HG02870 (cell line): ENCODE data around the gene AJAP1.

Source experiments
- ATAC-seq: cut with Tn5 transposase; IDR thresholded peaks from one replicate; pipeline ENCODE4 v1.9.1; 2021; ENCODE audit warnings: mild to moderate bottlenecking, moderate library complexity; ENCODE audit not compliant: unreplicated experiment

Gene AJAP1

DNA sequence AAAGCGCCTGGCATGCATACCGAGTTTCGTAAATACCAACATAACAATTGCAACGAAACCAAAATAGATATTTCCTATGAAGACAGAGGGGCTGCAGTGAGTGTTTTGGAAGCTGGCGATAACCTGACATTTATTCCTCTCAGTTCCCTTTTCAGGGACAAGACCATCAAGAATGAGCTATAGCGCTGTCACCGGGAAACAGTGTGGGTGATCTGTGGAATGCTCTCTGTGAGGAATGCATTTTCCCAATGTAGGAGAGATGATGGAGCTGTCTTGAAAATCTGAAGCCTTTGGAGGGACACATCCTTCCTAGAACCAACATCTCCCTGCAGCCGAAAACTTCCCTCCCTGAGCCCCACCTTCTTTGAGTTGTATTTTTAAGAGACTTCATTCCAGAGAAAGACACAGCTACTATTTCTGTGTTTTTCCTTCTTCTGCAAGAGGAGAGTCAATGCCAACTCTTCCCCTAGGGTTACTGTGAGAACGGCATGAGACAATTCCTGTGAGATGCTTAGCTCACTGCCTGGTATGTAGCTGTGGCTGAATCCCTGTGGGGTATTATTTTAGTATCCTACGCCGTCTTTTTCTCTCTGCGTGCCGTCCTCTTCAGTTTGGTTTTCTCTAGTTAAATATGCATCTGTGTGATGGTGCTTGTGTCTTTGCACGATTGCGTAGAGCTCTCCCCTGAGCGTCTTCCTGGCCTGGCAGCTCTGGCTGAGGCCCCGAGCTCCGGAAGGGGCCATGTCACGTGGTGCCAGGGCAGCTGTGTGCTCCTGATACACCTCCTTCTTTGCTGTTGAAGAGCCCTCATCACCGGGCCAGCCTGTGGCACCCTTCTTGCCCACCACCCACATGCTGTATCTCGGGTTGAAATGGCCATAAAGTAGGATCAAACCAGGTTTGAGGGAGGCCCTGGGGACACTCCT is 45.2 kb downstream of the AJAP1 start:
- ATAC-seq, result no peak

DNA sequence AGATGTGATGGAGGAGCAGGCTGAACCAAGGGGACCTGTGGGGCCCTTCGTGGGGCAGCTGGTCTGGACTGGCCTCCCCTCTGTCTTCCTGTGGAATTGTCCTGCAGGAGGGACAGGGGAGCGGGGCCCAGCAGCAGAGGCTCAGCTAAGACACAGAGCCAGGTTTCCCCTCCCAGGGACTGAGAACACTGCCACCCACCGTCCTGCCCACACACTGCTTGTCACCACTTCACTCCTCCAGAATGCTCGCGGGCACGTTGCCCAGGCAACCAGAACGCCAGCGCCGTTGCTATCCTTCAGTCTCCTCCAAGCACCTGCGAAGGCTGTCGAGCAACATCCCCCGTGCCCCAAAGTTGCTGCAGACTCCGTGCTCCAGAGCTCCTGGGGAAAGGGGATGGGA is 46.4 kb downstream of the AJAP1 start:
- no peak for ATAC-seq

DNA sequence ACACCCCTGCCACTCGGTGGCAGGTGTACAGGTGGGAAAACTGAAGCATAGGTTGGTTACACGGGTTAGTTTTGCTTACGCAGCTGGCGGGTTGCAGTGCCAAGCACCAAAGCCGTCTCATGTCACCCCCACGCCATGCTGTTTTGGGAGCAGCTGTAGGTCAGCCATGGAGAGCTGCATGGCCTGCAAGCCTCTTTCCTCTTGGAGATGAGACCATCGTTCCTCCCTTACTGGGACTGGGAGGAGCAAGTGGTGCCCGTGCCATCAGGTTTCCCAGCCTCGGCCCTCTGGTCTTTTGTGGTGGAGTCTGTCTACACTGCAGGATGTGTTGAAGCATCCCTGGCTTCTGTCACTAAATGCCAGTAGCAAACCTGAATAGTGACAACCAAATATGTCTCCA is 46.9 kb downstream of the AJAP1 start:
- no peak for ATAC-seq

DNA sequence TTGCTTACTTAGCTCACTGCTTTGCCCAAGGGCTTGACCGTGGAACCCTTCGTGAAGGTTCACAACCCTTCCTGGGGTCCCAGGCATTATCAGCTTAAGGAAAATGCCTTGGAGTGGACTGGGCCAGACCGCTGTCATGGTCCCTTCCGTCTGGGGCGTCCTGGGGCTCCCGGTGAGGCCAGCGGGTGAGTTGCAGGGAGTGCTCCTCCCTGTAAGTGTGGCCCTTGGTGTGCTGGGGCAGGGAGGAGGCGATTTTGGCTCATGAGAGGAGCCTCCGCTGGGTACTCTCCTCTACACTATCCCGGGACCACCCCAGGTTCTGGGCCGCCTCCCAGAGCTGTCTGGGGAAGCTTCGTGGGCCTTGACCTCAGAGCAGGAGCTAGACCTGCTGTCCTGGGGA is 48.1 kb downstream of the AJAP1 start:
- ATAC-seq, result no peak

DNA sequence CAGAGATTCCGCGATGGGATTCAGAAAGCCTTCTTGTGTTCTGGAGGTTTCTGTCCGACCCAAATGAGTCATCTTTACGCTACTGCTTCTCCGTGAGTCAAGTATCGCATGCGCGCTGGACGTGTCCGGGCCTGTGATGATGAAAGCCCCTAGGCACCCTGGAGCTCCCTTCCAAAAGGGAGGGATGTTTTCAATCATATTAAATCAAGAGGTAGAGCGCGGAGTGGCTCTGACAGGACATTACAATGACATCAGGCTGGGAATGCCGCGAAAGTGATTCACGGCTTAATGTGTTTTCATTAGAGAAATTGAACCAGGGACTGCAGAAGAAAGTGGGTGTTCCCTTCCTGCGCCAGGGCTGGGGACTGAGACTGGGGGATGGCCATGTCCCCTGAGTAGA is 48.5 kb downstream of the AJAP1 start:
- no peak for ATAC-seq

GRCh38 chr1:4703646-4704045 is 49.2 kb downstream of the AJAP1 start:
- ATAC-seq, result no peak

- no peak for ATAC-seq
Observed at GRCh38 chr1:4708840-4709507, 54.6 kb downstream of the AJAP1 start.

- no peak for ATAC-seq
Observed at GRCh38 chr1:4709641-4710040, 55.2 kb downstream of the AJAP1 start.

DNA sequence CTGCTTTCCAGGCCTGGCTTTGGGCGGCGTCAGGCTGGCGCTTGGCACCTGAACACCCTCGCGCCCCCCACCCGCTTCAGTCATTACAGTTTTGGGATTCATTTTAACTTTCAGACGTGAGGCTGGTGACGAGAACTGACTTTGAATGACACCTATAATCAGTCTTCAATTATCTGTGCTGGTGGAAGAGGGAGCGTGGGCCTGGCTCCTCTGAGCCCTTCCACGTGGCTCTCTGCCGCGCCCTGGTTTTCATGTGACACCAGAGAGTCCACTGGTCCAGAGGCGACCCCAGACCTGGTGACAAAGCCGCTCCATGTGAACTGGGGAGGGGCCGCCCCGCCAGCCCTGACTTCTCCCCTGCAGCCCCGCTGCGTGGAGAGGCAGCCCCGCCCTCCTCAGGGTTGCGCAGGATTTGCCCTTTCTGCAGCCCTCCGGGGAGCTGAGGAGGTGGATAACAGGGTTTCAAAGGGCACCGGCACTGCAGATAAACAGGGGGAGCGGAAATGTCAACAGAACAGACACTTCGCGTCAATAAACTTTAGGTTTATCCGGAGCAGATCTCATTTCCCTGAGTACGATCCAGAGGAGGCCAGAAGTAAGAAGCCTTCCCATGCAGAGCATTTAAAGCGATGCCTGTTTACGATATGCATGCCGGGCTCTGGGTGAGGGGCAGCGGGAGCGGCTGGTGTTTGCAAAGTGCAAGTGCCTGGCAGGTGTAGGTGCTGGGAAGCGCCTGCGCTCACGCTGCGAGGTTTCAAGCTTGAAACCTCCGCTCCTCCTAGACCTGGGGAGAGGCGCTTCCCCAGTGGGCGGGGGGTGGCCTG is 56.4 kb downstream of the AJAP1 start:
- no peak for ATAC-seq

GRCh38 chr1:4711416-4712275 is 57.2 kb downstream of the AJAP1 start:
- no peak for ATAC-seq

- no peak for ATAC-seq
Observed at GRCh38 chr1:4713669-4714068, 59.3 kb downstream of the AJAP1 start.

DNA sequence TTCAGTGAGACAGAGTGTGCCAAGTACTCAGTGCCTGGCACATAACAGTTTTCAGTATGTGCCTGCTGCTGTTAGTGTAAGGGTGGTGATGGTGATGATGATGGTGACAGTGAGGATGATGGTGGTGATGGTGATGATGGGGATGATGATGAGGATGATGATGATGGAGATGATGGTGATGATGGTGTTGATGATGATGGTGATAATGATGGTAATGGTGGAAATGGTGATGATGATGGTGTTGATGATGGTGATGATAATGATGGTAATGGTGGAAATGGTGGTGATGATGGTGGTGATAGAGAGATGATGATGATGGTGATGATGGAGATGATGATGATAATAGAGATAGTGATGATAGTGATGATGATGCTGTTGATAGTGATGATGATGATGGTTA is 62.0 kb downstream of the AJAP1 start:
- no peak for ATAC-seq

GRCh38 chr1:4718071-4718470 is 63.7 kb downstream of the AJAP1 start:
- ATAC-seq, result no peak

DNA sequence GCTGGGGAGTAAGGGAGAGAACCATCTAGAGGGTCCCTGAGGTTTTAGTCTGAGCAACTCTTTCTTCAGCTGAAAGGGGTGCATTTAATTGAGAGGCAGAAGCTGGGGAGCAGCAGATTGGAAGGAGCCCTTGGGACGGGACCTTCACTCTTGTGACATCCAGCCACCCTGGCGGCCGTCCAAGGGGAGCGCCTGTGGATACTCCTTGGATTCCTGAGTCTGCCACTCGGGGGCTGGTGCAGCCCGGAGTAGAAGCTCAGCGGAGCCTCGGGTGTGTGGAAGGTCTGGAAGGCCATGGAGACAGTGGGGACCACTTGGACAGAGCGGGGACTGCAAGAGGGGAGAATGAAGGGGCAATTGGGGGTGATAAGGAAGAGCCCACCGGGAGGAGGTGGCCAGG is 68.7 kb downstream of the AJAP1 start:
- ATAC-seq, result no peak

DNA sequence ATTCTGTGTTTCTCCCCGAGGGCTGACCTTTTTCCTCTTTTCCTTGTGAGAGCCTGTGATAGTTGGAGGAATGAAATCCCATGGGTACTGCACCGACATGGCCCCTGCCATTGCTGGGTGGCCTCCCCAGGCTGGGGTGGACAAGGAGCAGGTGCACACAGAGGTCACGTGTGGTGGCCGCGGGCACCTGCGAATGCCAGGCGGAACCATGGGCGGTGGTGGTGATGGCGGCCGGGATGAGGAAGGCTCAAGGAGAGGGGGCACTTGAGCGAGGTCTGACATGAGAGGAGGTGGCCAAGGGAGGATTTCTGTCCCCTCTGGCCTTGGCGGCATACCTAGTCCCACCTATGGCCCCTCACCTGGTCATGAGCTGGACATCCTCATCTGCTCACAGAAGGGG is 69.6 kb downstream of the AJAP1 start:
- no peak for ATAC-seq

DNA sequence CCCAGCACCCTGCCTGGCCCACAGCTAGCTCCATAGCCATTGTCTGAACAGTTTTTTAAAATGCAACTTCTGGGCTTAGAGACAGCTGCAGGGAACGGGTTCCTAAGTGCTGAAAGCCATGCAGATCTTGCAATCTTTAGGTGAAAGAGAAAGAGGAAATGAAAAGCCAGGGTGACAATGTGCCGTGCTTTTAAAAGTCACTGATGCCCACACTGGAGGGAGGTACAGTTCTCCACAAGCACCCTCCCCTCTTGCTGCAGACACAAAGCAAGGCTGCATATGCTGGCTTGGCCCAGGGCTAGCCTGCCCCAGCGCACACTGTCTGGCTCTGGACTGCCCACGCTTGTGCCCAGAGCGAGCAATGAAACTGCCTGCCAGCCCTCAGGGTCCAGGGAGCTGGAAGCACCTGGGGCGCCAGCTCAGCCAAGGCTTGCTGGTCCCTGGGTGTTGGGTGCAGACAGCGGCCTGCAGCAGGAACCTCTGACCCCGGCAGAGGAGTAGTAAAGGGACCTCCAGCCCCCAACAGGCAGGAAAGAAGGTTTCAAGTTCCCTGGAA is 70.4 kb downstream of the AJAP1 start:
- no peak for ATAC-seq

GRCh38 chr1:4725416-4725815 is 71.0 kb downstream of the AJAP1 start:
- ATAC-seq, result no peak

DNA sequence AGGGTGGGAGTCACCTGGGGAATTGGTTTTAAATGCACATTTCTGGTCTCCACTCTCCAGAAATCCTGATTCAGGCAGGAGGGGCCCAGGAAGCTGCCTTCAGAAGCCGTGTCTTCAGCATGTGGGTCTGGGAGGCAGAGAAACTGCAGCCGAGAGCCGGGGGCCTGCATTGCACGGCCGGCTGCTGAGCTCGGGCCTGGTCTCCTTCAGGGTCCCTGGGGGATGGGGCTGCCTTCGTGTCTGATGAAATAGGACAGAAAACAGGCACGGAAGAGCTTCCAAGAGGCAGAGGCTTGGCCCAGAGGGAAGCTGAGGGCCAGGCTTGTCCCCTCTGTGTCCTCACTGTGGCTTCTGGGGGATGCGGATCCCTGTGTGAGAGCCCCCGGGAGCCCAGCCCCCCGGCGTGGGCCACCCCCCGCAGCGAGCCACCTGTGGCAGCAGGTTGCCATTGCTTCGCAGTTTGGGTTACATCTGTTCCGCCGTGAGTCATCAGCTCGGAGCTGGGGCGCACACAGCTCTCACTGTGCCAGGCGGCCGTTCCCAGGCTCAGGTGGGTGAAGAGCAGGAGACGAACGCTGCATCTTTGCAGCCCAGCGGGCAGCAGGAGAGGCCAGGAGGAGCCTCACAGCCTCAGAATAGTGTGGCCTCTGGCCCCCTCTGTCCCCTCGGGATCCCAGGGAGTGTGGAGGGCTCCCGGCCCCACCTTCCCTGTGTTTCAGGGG is 72.4 kb downstream of the AJAP1 start:
- no peak for ATAC-seq

DNA sequence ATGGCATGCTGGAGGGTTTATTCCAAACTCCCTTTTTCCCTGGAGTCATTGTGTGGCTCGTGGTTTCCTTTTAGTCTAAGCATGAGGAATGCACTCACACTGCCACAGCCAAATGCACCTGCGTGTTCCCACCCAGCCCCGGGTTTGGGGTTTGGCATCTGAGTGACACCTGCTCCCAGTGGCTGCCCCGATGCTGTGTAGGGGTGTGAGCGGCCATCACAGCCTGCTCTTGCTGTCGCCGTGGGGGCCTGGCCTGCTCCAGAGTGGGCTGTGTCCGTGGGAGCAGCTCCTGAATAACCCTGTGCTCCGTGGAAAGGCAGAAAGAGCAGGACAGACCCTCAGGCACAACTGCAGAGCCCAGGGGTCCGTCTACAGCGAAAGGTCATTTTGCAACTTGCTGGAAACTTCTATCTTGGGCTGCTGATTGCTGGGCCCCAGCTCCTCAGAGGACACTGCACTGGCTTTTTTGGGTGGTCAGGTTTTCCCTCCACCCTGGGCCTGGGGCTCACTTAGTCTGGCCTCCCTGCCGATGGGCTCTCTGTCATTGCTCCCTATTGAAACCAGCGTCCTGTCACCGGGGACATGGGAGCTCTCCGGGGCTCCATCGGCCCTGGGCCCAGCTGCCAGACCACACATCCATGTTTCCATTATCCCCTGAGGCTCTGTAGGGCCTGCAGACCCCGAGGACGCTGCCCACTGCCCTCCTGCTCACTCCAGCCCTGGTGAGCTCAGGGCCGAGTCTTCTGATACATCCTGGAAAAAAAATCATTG is 74.1 kb downstream of the AJAP1 start:
- ATAC-seq, result no peak
